SK-N-SH treated with all-trans-retinoic acid at 6 μM for 48 hours (cell line): ENCODE results near the gene OTUB1.

ENCODE experiments used
- ATAC-seq: fragments of 200-7000 bp; cut with Tn5 transposase; 3 replicates; pipeline ENCODE4 v1.9.1; 2020; ENCODE audit warnings: mild to moderate bottlenecking, moderate library complexity
- ARNTL ChIP-seq: fragments of 450-650 bp; formaldehyde crosslinking; IDR thresholded peaks from 2 replicates; pipeline ENCODE4 v1.5.0; 2020; ENCODE audit warnings: low read depth, mild to moderate bottlenecking, moderate library complexity, borderline replicate concordance
- BACH2 ChIP-seq: fragments of 250-450 bp; sonication (Bioruptor Pico); IDR thresholded peaks from 2 replicates; pipeline ENCODE4 v1.9.0; 2021; ENCODE audit warnings: mild to moderate bottlenecking, borderline replicate concordance
- CREB5 ChIP-seq: fragments of 250-450 bp; sonication (Bioruptor Pico); IDR thresholded peaks from 2 replicates; pipeline ENCODE4 v1.5.1; 2020; ENCODE audit warnings: low read depth, mild to moderate bottlenecking, moderate library complexity
- CSDC2 ChIP-seq: fragments of 250-450 bp; sonication (Bioruptor Pico); IDR thresholded peaks from 2 replicates; pipeline ENCODE4 v1.5.0; 2020; ENCODE audit warnings: mild to moderate bottlenecking, moderate library complexity
- CSRNP3 ChIP-seq: fragments of 250-450 bp; sonication (Bioruptor Pico); IDR thresholded peaks from 2 replicates; pipeline ENCODE4 v1.5.1; 2021; ENCODE audit warnings: mild to moderate bottlenecking, moderate library complexity
- ESRRG ChIP-seq: fragments of 250-450 bp; sonication (Bioruptor Pico); IDR thresholded peaks from 2 replicates; pipeline ENCODE4 v1.6.1; 2021; ENCODE audit warnings: mild to moderate bottlenecking
- GLIS3 ChIP-seq: fragments of 250-450 bp; sonication (Bioruptor Pico); IDR thresholded peaks from 2 replicates; pipeline ENCODE4 v1.5.0; 2020; ENCODE audit warnings: mild to moderate bottlenecking, moderate library complexity
- ISL1 ChIP-seq: fragments of 250-450 bp; sonication (Bioruptor Pico); IDR thresholded peaks from 2 replicates; pipeline ENCODE4 v2.1.2; 2022; ENCODE audit warnings: mild to moderate bottlenecking, moderate library complexity
- OSR1 ChIP-seq: fragments of 250-450 bp; sonication (Bioruptor Pico); IDR thresholded peaks from 2 replicates; pipeline ENCODE4 v1.8.0; 2022; ENCODE audit warnings: moderate library complexity, mild to moderate bottlenecking, inconsistent platforms
- PATZ1 ChIP-seq: fragments of 250-450 bp; sonication (Bioruptor Pico); IDR thresholded peaks from 2 replicates; pipeline ENCODE4 v1.8.0; 2020; ENCODE audit warnings: mild to moderate bottlenecking, moderate library complexity, borderline replicate concordance
- POU6F1 ChIP-seq: fragments of 250-450 bp; sonication (Bioruptor Pico); IDR thresholded peaks from 2 replicates; pipeline ENCODE4 v1.8.0; 2021; ENCODE audit warnings: low read depth, mild to moderate bottlenecking, moderate library complexity, borderline replicate concordance
- PPARA ChIP-seq: fragments of 250-450 bp; sonication (Bioruptor Pico); IDR thresholded peaks from 2 replicates; pipeline ENCODE4 v1.5.0; 2020; ENCODE audit warnings: mild to moderate bottlenecking, borderline replicate concordance
- RARB ChIP-seq: fragments of 250-450 bp; sonication (Bioruptor Pico); IDR thresholded peaks from 2 replicates; pipeline ENCODE4 v1.8.0; 2021; ENCODE audit warnings: mild to moderate bottlenecking, moderate library complexity
- SNAI2 ChIP-seq: fragments of 250-450 bp; sonication (Bioruptor Pico); IDR thresholded peaks from 2 replicates; pipeline ENCODE4 v1.5.0; 2020; ENCODE audit warnings: mild to moderate bottlenecking, moderate library complexity
- TCF4 ChIP-seq: fragments of 250-450 bp; sonication (Bioruptor Pico); IDR thresholded peaks from 2 replicates; pipeline ENCODE4 v1.8.0; 2021; ENCODE audit warnings: mild to moderate bottlenecking, moderate library complexity, borderline replicate concordance
- TOX ChIP-seq: fragments of 250-450 bp; sonication (Bioruptor Pico); IDR thresholded peaks from 2 replicates; pipeline ENCODE4 v1.8.0; 2021; ENCODE audit warnings: mild to moderate bottlenecking, moderate library complexity, borderline replicate concordance
- TSHZ2 ChIP-seq: fragments of 250-450 bp; sonication (Bioruptor Pico); IDR thresholded peaks from 2 replicates; pipeline ENCODE4 v1.5.0; 2020; ENCODE audit warnings: mild to moderate bottlenecking, moderate library complexity
- ZC3H10 ChIP-seq: fragments of 250-450 bp; sonication (Bioruptor Pico); IDR thresholded peaks from 2 replicates; pipeline ENCODE4 v1.5.1; 2021; ENCODE audit warnings: mild to moderate bottlenecking, moderate library complexity
- ZFP3 ChIP-seq: fragments of 250-450 bp; sonication (Bioruptor Pico); IDR thresholded peaks from 2 replicates; pipeline ENCODE4 v1.5.0; 2020; ENCODE audit warnings: mild to moderate bottlenecking, moderate library complexity
- ZFP30 ChIP-seq: fragments of 450-650 bp; formaldehyde crosslinking; IDR thresholded peaks from 2 replicates; pipeline ENCODE4 v1.5.0; 2022; ENCODE audit warnings: mild to moderate bottlenecking, moderate library complexity
- ZNF565 ChIP-seq: fragments of 450-650 bp; formaldehyde crosslinking; conservative IDR thresholded peaks from 2 replicates; pipeline ENCODE4 v1.5.0; 2020; ENCODE audit warnings: low read depth, mild to moderate bottlenecking, moderate library complexity
- ZNF70 ChIP-seq: fragments of 450-650 bp; formaldehyde crosslinking; IDR thresholded peaks from 2 replicates; pipeline ENCODE4 v1.5.0; 2020; ENCODE audit warnings: mild to moderate bottlenecking, moderate library complexity
- ZNF8 ChIP-seq: fragments of 450-650 bp; formaldehyde crosslinking; IDR thresholded peaks from 2 replicates; pipeline ENCODE4 v1.5.0; 2020; ENCODE audit warnings: mild to moderate bottlenecking, moderate library complexity

The OTUB1 gene

GRCh38 chr11:63993100-63993499, 6.9 kb downstream of the OTUB1 start:
- ATAC-seq, result no peak
- TF ChIP-seq ZNF565, result no peak
- TF ChIP-seq POU6F1 (CRISPR knock-in tag), result no peak
- no peak for TF ChIP-seq ZFP3 (CRISPR knock-in tag)
- TF ChIP-seq RARB, result no peak
- no peak for TF ChIP-seq ESRRG
- no peak for TF ChIP-seq GLIS3
- no peak for TF ChIP-seq ZNF70 (CRISPR knock-in tag)
- TF ChIP-seq ZNF8 (CRISPR knock-in tag), result no peak
- no peak for TF ChIP-seq TCF4 (CRISPR knock-in tag)
- TF ChIP-seq, all 23 proteins: peak for 0

- TF ChIP-seq CSRNP3 (CRISPR knock-in tag) (no peak), POU6F1 (CRISPR knock-in tag) (no peak), TCF4 (CRISPR knock-in tag) (no peak), ZNF70 (CRISPR knock-in tag) (no peak), SNAI2 (CRISPR knock-in tag) (no peak), ZNF565 (no peak), TOX (no peak), CSDC2 (no peak), PPARA (CRISPR knock-in tag) (no peak), GLIS3 (no peak), ZNF8 (CRISPR knock-in tag) (no peak), CREB5 (CRISPR knock-in tag) (no peak), BACH2 (CRISPR knock-in tag) (no peak), ISL1 (no peak), ZC3H10 (CRISPR knock-in tag) (no peak), ZFP3 (CRISPR knock-in tag) (no peak), OSR1 (no peak), ARNTL (CRISPR knock-in tag) (no peak), ESRRG (no peak), ZFP30 (CRISPR knock-in tag) (no peak)
- TF ChIP-seq, all 23 proteins: peak for 0
- no peak for ATAC-seq
Observed at GRCh38 chr11:63993993-63994392, 7.8 kb downstream of the OTUB1 start.

GRCh38 chr11:63996512-63996911, 10.3 kb downstream of the OTUB1 start:
- no peak for TF ChIP-seq PATZ1 (CRISPR knock-in tag)
- no peak for TF ChIP-seq CREB5 (CRISPR knock-in tag)
- TF ChIP-seq TSHZ2 (CRISPR knock-in tag), result no peak
- no peak for TF ChIP-seq ZNF70 (CRISPR knock-in tag)
- no peak for TF ChIP-seq ESRRG
- TF ChIP-seq BACH2 (CRISPR knock-in tag), result no peak
- TF ChIP-seq ZFP30 (CRISPR knock-in tag), result no peak
- no peak for TF ChIP-seq OSR1
- no peak for TF ChIP-seq ZNF8 (CRISPR knock-in tag)
- ATAC-seq, result no peak
